ENCODE data around the gene LGALS9.
"Not testable (repeated sequence)": the region's sequence is repeated elsewhere in the genome, so short reads cannot be mapped to it uniquely, and the experiment has no call there.

LGALS9 gene

DNA sequence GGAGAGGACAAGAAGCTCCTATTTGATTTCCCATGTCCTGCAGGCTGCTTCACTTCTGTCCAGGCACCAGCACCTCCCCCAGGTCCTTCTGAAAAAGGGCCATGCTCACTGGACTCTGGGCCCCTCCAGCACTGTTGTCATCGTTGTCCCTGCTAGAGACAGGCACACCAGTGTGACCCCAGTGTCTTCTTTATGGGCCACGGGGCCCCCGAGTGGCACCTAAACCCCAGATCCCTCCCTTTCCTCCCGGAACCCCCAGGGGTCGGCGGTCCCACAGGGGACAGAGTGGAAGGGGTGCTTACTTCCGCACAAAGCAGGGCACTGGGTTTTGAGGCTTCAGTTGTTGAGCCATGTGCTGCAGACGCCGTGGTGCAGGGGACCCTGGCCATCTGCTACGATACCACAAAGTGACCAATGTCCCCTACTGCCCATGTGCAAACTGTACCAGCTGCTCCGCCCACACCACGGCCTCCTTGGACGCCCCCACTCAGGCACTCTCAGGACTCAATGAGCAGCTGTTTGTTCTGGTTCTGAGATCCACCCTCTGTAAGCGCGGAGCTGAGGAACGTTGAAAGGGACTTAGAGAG lies 24.6 kb downstream of the LGALS9 start:
- not testable (repeated sequence) for DNase-seq

GRCh38 chr17:27656620-27657019 lies 25.6 kb downstream of the LGALS9 start:
- not testable (repeated sequence) for DNase-seq

DNA sequence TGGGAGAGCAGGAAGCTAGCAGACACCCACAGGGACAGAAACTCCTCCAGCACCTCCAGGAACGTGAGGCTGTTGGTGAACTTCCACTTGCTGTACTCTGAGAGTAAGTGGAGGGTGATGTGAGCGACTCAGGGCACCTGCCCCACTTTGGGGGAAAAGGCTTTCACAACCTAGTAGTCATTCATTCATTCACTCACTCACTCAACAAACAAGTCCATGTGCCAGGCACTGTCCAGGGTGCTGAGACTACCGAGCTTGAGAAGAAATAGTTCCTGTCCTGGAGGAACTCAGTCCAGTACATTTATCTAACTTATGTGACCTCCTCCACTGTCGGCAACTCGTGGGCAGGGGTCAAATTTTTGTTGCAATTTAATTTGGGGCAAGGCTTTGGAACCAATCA lies 26.6 kb downstream of the LGALS9 start:
- no peak for DNase-seq

DNA sequence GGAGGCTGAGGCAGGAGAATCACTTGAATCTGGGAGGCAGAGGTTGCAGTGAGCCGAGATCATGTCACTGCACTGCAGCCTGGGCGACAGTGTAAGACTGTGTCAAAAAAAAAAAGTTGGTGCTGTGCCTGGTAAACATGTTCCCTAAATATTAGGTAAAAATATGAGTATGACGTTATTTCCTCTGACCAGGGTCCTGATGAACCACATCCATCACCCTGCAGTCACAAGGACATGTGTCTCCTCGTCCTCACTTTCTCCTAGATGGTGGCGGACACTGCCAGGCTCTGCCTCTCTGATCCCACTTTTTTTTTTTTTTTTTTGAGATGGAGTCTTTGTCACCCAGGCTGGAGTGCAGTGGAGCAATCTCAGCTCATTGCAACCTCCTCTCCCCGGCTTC lies 28.7 kb downstream of the LGALS9 start:
- DNase-seq = no peak

- DNase-seq = no peak
Observed at GRCh38 chr17:27660436-27660835, 29.4 kb downstream of the LGALS9 start.

- DNase-seq = no peak
Observed at GRCh38 chr17:27663936-27664605, 33.1 kb downstream of the LGALS9 start.

DNA sequence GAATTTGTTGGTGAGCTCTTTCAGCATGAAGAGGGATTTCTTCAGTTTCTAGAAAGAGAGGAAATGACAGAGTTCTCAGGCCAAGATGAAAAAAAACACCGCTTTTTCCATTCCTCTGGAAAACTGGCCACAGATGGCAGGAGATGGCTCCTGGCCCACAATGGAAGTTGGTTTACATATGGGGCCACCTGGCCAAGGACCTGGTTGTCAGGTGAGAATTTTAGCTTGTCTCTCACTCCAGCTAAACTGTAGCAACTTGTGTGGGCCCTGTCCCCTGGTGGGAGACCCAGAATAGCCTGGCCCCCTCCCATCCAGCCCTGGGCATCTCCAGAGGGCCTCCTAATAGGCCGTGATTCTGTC lies 33.6 kb downstream of the LGALS9 start:
- DNase-seq = no peak

DNA sequence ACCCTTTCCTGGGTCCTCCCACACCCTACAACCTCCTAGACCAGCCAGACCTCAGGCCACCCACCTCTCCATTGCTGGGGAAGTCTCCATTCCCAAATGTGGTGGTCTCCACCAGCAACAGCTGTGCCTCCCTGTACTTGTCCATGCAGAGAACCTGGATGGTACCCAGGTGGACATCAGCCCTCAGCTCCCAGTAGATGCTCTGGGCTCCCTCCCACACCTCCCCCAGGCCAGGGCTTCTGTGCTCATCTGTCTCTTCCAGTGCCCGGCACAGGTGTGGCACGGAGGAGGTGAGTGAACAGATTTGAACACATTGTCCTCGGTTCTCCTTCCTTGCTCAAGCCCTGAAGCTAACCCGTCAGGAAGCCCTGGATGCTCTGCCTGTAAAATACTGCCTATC lies 34.6 kb downstream of the LGALS9 start:
- no peak for DNase-seq

GRCh38 chr17:27666270-27666669 lies 35.3 kb downstream of the LGALS9 start:
- not testable (repeated sequence) for DNase-seq

- DNase-seq = no peak
Observed at GRCh38 chr17:27666831-27667560, 36.0 kb downstream of the LGALS9 start.

DNA sequence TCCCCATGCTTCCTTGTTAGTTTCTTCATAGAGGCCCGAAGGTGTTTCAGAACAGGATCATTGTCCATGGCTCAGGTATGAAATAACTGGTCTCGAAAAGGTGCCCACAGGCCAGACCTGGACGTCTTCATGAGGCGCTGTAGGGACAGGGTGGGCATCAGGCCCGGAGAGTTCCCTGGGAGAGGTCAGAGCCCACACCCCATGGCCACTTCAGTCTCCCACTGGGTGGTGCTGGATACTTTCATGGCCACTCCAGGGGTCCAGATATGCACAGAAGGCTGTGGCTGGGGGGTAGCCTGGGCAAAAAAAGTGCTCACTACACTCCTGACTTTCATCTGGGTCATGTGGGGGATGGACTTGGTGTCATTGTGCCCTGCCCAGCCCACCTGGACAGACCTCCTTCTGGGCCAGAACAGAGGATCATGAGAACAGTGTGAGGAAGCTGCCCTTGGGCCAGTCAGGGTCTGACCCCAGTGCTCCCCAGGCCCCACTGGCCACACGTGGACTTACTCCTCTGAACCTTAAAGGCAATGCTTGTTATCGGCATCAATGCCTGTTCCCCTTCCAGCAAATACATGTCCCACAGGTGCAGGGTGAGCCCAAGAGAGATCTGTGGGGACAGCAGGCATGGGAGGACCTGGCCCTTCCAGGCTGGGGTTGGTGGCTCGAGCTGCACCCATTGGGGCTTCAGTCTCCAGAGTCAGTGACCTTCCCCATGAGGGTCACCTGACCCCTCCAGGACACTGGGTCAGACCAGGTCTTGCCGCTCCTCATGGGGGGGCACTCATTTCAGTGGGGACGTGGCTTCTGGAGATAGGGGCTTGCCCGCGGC lies 36.9 kb downstream of the LGALS9 start:
- no peak for DNase-seq

DNA sequence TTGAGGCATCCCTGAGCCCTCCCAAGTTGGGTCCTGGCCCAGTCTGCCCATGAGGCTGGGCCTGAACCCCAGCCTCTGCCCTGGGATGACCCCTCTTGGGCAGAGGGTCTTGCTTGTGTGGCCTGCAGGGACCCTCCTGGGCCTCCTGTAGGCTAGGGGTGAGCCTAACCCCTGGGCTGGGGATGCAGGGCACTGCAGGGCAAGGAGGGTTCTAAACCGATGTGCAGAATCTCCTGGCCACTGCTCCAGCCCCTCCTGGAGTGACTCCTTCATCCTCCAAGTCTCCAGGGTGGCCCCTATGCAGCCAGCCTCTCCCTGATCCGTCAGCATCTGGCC lies 37.5 kb downstream of the LGALS9 start:
- no peak for DNase-seq

DNA sequence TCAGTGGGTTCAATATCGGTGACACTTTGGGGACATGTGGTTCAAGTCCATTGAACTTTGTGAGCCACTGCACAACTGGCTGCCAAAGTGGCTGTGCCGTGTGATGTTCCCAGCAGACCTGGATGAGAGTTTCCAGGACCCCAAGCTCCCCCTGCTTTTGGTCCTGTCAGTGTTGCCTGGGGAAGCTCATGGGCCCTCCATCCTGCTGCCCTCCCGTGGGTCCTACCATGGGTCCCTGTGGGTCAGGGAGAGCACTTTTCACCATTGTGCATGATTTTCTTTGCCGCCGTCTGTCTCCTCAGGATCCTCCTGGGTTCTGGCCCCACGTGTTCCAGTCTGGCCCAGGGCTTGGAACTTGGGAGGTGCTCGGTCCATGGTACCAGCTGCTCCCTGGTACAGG lies 38.1 kb downstream of the LGALS9 start:
- no peak for DNase-seq

GRCh38 chr17:27669850-27670249 lies 38.9 kb downstream of the LGALS9 start:
- DNase-seq = no peak

GRCh38 chr17:27670791-27671590 lies 40.0 kb downstream of the LGALS9 start:
- DNase-seq = no peak

- no peak for DNase-seq
Observed at GRCh38 chr17:27671591-27671910, 40.6 kb downstream of the LGALS9 start.

DNA sequence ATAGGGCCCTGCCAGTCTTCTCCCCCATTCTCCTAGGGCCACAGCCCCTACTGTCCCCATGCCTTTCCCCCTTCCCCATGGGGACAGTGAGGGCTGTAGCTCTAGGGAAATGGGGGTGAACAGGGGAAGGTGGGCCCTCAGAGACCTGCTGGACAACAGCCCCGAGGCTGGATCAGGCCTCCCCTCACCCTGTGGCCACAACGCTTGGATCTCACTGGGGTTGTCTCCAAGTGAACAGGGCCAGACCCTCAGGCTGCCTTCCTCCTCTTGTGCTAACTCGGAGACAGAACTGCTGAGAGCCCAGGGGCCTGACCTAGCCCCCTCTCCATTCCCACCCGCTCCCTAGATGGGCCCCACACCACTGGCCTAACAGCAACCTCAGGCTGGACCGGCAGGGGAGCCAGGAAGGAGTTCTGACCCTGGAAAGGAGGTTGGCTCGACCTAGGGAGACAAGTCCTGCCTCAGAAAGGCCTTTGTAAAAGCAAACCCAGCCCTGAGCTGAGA lies 41.0 kb downstream of the LGALS9 start:
- not testable (repeated sequence) for DNase-seq

GRCh38 chr17:27674335-27674734 lies 43.3 kb downstream of the LGALS9 start:
- DNase-seq = no peak

GRCh38 chr17:27677191-27677590 lies 46.2 kb downstream of the LGALS9 start:
- DNase-seq = no peak

- not testable (repeated sequence) for DNase-seq
Observed at GRCh38 chr17:27686322-27686721, 55.3 kb downstream of the LGALS9 start.

GRCh38 chr17:27690882-27691281 lies 59.9 kb downstream of the LGALS9 start:
- no peak for DNase-seq

DNA sequence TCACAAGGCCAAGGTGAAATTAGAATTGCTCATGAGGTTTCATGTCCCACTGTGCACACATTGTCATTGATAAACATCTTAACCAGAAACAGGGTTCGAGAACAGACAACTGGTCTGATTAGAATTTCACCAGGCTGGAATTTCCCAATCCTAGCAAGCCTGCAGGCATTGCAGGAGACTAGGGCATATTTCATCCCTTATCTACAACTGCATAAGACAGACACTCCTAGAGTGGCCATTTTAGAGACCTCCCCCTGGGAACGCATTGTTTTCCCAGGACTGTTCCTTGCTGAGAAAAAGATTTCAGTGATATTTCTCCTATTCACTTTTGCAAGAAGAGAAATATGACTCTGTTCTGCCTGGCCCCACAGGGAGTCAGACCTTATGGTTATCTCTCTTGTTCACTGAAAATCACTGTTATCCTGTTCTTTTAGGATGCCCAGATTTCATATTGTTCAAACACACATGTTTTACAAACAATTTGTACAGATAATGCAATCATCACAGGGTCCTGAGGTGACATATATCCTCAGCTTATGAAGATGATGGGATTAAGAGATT lies 64.3 kb downstream of the LGALS9 start:
- DNase-seq = not testable (repeated sequence)

Data from stimulated activated CD4-positive, alpha-beta T cell treated with anti-CD3 and anti-CD28 coated beads, Interleukin-4, amount 100 ng/mL, for 4 hours (primary cell).